Coronary artery (tissue), 2 donors: ENCODE measurements around the gene ACOT13.
"Not testable (repeated sequence)": the region's sequence is repeated elsewhere in the genome, so short reads cannot be mapped to it uniquely, and the experiment has no call there.

Experiments
- DNase-seq: peaks from one replicate; pipeline ENCODE4 v3.0.0-alpha.2; 2017; ENCODE audit warnings: low spot score
- H3K27ac ChIP-seq, 2 donors: fragments of 200-600 bp; sonication (generic); one replicate each; pipeline ENCODE4 v1.5.1; 2016 to 2019
- H3K4me3 ChIP-seq: fragments of 200-600 bp; sonication (generic); 2 replicates; pipeline ENCODE4 v1.5.1; 2016; ENCODE audit warnings: mild to moderate bottlenecking, moderate library complexity
- TF ChIP-seq, protein P1 (sequence below): fragments of 200-600 bp; sonication (generic); IDR thresholded peaks from one replicate; pipeline ENCODE4 v1.5.1; 2019; ENCODE audit warnings: antibody characterized with exemption

Gene ACOT13

DNA sequence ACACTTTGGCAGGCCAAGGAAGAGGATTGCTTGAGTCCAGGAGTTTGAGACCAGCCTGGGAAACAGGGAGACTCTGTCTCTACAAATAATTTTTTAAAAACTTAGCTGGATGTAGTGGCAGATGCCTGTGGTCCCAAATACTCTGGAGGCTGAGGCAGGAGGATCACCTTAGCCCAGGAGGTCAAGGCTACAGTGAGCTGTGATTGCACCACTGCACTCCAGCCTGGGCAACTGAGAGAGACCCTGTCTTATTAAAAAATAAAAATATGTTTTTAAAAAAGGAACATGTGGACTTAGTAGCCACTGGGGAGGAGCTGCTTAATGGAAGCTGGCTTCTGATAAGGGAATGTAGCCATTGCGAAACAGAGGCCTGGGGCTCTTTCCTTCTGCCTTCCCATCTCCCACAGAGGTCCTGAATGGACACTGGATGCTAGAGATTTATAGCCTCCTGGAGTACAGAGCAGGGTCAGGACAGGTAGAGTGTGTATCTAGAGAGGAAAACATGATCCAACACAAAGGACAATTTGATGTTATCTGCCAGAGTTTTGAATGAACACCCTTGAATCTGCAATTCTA, 86.1 kb downstream of the ACOT13 start:
- TF ChIP-seq, protein P1, sequence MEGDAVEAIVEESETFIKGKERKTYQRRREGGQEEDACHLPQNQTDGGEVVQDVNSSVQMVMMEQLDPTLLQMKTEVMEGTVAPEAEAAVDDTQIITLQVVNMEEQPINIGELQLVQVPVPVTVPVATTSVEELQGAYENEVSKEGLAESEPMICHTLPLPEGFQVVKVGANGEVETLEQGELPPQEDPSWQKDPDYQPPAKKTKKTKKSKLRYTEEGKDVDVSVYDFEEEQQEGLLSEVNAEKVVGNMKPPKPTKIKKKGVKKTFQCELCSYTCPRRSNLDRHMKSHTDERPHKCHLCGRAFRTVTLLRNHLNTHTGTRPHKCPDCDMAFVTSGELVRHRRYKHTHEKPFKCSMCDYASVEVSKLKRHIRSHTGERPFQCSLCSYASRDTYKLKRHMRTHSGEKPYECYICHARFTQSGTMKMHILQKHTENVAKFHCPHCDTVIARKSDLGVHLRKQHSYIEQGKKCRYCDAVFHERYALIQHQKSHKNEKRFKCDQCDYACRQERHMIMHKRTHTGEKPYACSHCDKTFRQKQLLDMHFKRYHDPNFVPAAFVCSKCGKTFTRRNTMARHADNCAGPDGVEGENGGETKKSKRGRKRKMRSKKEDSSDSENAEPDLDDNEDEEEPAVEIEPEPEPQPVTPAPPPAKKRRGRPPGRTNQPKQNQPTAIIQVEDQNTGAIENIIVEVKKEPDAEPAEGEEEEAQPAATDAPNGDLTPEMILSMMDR, result no peak

DNA sequence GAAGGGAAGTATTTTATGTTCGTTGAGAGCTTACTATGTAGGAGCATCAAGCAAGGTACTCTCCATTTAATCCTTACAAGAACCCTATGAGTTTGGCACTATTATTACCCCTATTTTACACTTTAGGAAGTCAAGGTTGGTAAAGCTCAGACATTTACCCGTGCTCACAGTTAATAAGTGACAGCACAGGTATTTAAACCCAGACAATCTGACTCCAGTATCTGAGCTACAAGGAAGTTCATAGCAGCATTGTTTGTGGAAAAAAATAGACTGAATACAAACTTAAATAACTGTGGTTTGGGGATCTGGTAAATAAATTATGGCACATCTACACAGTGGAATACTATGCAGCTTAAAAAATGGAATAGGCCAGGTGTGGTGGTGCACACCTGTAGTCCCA, 86.7 kb downstream of the ACOT13 start:
- H3K4me3 ChIP-seq, result no peak overlapping the region
- TF ChIP-seq, protein P1, result no peak
- DNase-seq, result no peak
- no peak overlapping the region for H3K27ac ChIP-seq

More for the DNA sequence above, 86.1 kb downstream of the ACOT13 start:
- Histone ChIP-seq H3K4me3 (no peak overlapping the region), H3K27ac (no peak overlapping the region)
- no peak for DNase-seq

DNA sequence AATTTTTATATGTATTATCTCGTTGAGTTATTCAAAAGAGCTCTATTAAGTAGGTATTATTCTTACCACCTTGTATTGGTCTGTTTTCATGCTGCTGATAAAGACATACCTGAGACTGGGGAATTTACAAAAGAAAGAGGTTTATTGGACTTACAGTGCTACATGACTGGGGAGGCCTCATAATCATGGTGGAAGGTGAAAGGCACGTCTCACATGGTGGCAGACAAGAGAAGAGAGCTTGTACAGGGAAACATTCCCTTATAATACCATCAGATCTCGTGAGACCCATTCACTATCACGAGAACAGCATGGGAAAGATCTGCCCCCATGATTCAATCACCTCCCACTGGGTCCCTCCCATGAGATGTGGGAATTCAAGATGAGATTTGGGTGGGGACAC, 87.5 kb downstream of the ACOT13 start:
- not testable (repeated sequence) for H3K27ac ChIP-seq, H3K4me3 ChIP-seq, DNase-seq
